Hepatocyte (in vitro differentiated cells): ENCODE measurements around the gene CAMK4. TPM values are rescaled to one million over a fixed set of nuclear protein-coding genes. Genes with fewer than 3 reads are reported as not detected.
"Not testable (repeated sequence)": the region's sequence is repeated elsewhere in the genome, so short reads cannot be mapped to it uniquely, and the experiment has no call there.

Experiments used
- DNase-seq: peaks from one replicate; pipeline ENCODE4 v3.0.0-alpha.2; 2016; ENCODE audit warnings: low spot score
- H2AFZ ChIP-seq: fragments of 200-600 bp; sonication (generic); 2 replicates; pipeline ENCODE4 v1.6.0; 2016; ENCODE audit warnings: antibody characterized with exemption, mild to moderate bottlenecking
- H3K27ac ChIP-seq: fragments of 200-600 bp; sonication (generic); 2 replicates; pipeline ENCODE4 v1.5.1; 2016; ENCODE audit warnings: mild to moderate bottlenecking
- H3K27me3 ChIP-seq: fragments of 200-600 bp; sonication (generic); 2 replicates; pipeline ENCODE4 v1.6.1; 2016
- H3K36me3 ChIP-seq: fragments of 200-600 bp; sonication (generic); replicated peaks from 2 replicates; pipeline ENCODE4 v1.5.1; 2016; ENCODE audit warnings: low read depth; ENCODE audit not compliant: insufficient read depth
- H3K4me1 ChIP-seq: fragments of 200-600 bp; sonication (generic); 2 replicates; pipeline ENCODE4 v1.5.1; 2016; ENCODE audit warnings: mild to moderate bottlenecking, moderate library complexity; ENCODE audit not compliant: insufficient read depth
- H3K4me2 ChIP-seq: fragments of 200-600 bp; sonication (generic); 2 replicates; pipeline ENCODE4 v1.6.0; 2016
- H3K4me3 ChIP-seq: fragments of 200-600 bp; sonication (generic); 2 replicates; pipeline ENCODE4 v1.5.1; 2016; ENCODE audit warnings: mild to moderate bottlenecking
- H3K79me2 ChIP-seq: fragments of 200-600 bp; sonication (generic); 2 replicates; pipeline ENCODE4 v1.6.0; 2017; ENCODE audit warnings: mild to moderate bottlenecking
- H3K9me2 ChIP-seq: fragments of 200-600 bp; sonication (generic); replicated peaks from 2 replicates; pipeline ENCODE4 v1.6.0; 2017; ENCODE audit warnings: mild to moderate bottlenecking; ENCODE audit not compliant: insufficient read depth
- H3K9me3 ChIP-seq: fragments of 200-600 bp; sonication (generic); 2 replicates; pipeline ENCODE4 v1.5.1; 2016; ENCODE audit warnings: low read depth, mild to moderate bottlenecking
- H4K20me1 ChIP-seq: fragments of 200-600 bp; sonication (generic); 2 replicates; pipeline ENCODE4 v1.6.0; 2016; ENCODE audit warnings: mild to moderate bottlenecking; ENCODE audit not compliant: insufficient read depth, poor library complexity, severe bottlenecking
- CTCF ChIP-seq: fragments of 200-600 bp; sonication (generic); IDR thresholded peaks from 2 replicates; pipeline ENCODE4 v1.5.1; 2016; ENCODE audit warnings: antibody characterized with exemption, mild to moderate bottlenecking; ENCODE audit not compliant: poor library complexity
- EZH2 ChIP-seq: fragments of 200-600 bp; sonication (generic); IDR thresholded peaks from 2 replicates; pipeline ENCODE4 v1.6.1; 2016; ENCODE audit warnings: antibody characterized with exemption, mild to moderate bottlenecking, borderline replicate concordance
- EZH2phosphoT487 ChIP-seq: fragments of 200-600 bp; sonication (generic); IDR thresholded peaks from one replicate; pipeline ENCODE4 v1.6.1; 2018; ENCODE audit warnings: antibody characterized with exemption, mild to moderate bottlenecking, low read depth, moderate library complexity; ENCODE audit not compliant: unreplicated experiment, severe bottlenecking
- WGBS: methylation state at CpG from one replicate; pipeline ENCODE4 v1.1.6; 2016; ENCODE audit warnings: low lambda C conversion rate; ENCODE audit errors: missing lambda C conversion rate; 5-methylcytosine and 5-hydroxymethylcytosine counted together
- polyA plus RNA-seq: library from polyadenylated mRNA; unstranded; fragments of >200 nt; fragmentation: Nextera tagmentation; extraction: Ambion mirVana; gene quantifications from 2 replicates; pipeline ENCODE4 v1.2.1, GENCODE V29; 2016
- total RNA-seq: library from RNA; depleted of rRNA; stranded (reverse); fragments of >200 nt; gene quantifications from 2 replicates; pipeline ENCODE4 v1.2.3, GENCODE V29; 2014

CAMK4 gene
- total and polyA plus RNA-seq, 2 experiments from 2014 or later: 1.0 to 3.4 TPM

GRCh38 chr5:111299831-111300432 is 75.7 kb downstream of the CAMK4 start:
- no peaks in the 10 kb centered on the region for H3K36me3 ChIP-seq
- no peak for DNase-seq
- H3K4me2 ChIP-seq: no peak overlapping the region
- no peaks in the 10 kb centered on the region for H3K27me3 ChIP-seq
- TF ChIP-seq CTCF (no peak), EZH2phosphoT487 (no peak), EZH2 (no peak)
- H2AFZ ChIP-seq: no peak overlapping the region
- H3K9me3 ChIP-seq: no peaks in the 10 kb centered on the region
- no peaks in the 10 kb centered on the region for H3K79me2 ChIP-seq
- no peak overlapping the region for H3K4me3 ChIP-seq
- 84% methylated on average over 3 of the region's 3 CpGs for WGBS
- H4K20me1 ChIP-seq: no peaks in the 10 kb centered on the region
- H3K4me1 ChIP-seq: no peaks in the 10 kb centered on the region
- H3K27ac ChIP-seq: no peak overlapping the region
- no peaks in the 10 kb centered on the region for H3K9me2 ChIP-seq

- Histone ChIP-seq H3K27me3 (no peaks in the 10 kb centered on the region), H3K9me2 (no peaks in the 10 kb centered on the region), H3K4me2 (no peak overlapping the region), H3K27ac (no peak overlapping the region), H2AFZ (no peak overlapping the region), H3K79me2 (no peaks in the 10 kb centered on the region), H3K9me3 (no peaks in the 10 kb centered on the region), H4K20me1 (no peaks in the 10 kb centered on the region), H3K4me3 (no peak overlapping the region), H3K36me3 (no peaks in the 10 kb centered on the region), H3K4me1 (no peaks in the 10 kb centered on the region)
- TF ChIP-seq EZH2 (no peak), EZH2phosphoT487 (no peak), CTCF (no peak)
- WGBS: 89% methylated on average over 1 of the region's 1 CpG
- no peak for DNase-seq
Measured at GRCh38 chr5:111301264-111301663, 77.1 kb downstream of the CAMK4 start.

GRCh38 chr5:111302043-111302442 is 77.9 kb downstream of the CAMK4 start:
- H3K36me3 ChIP-seq, H3K4me3 ChIP-seq, H3K9me3 ChIP-seq, H3K79me2 ChIP-seq, H4K20me1 ChIP-seq, H3K27me3 ChIP-seq, H3K27ac ChIP-seq, DNase-seq, H3K4me1 ChIP-seq, H3K9me2 ChIP-seq, H3K4me2 ChIP-seq, H2AFZ ChIP-seq: not testable (repeated sequence)
- 77% methylated on average over 9 of the region's 15 CpGs for WGBS

GRCh38 chr5:111308951-111309350 is 84.8 kb downstream of the CAMK4 start:
- Histone ChIP-seq H3K79me2 (no peaks in the 10 kb centered on the region), H3K9me2 (no peaks in the 10 kb centered on the region), H3K4me2 (no peak overlapping the region), H2AFZ (no peak overlapping the region), H3K27ac (no peak overlapping the region), H3K36me3 (no peaks in the 10 kb centered on the region), H3K4me3 (no peak overlapping the region), H3K27me3 (peaks cover 4% of the 10 kb centered on the region), H3K4me1 (no peaks in the 10 kb centered on the region), H3K9me3 (no peaks in the 10 kb centered on the region), H4K20me1 (no peaks in the 10 kb centered on the region)
- TF ChIP-seq CTCF (no peak), EZH2phosphoT487 (no peak), EZH2 (no peak)
- DNase-seq: no peak
- 44% methylated on average over 4 of the region's 4 CpGs for WGBS
